DOHH2 (cell line): Measurements from ENCODE around the gene ATP6V0E1.
A peak's percentile ranks its signal among the peaks of the same experiment; 100 is the strongest.

ENCODE experiments used
- H3F3A ChIP-seq: fragments of 200-600 bp; sonication (generic), shearing (Covaris generic); 2 replicates; pipeline ENCODE4 v1.6.0; 2016; ENCODE audit warnings: antibody characterized with exemption, mild to moderate bottlenecking; ENCODE audit not compliant: control insufficient read depth, insufficient read depth
- H3K27ac ChIP-seq: fragments of 200-600 bp; sonication (generic); 2 replicates; pipeline ENCODE4 v1.5.1; 2014; ENCODE audit warnings: low read depth, mild to moderate bottlenecking, low read length, moderate library complexity
- H3K27me3 ChIP-seq: fragments of 200-600 bp; sonication (generic); 2 replicates; pipeline ENCODE4 v1.6.1; 2014; ENCODE audit warnings: mild to moderate bottlenecking, low read length, mixed read lengths; ENCODE audit not compliant: control insufficient read depth
- H3K36me3 ChIP-seq: fragments of 200-600 bp; sonication (generic); 2 replicates; pipeline ENCODE4 v1.6.1; 2014; ENCODE audit warnings: mild to moderate bottlenecking, low read length, moderate library complexity, mixed read lengths; ENCODE audit not compliant: control insufficient read depth
- H3K4me1 ChIP-seq: fragments of 200-600 bp; sonication (generic); 2 replicates; pipeline ENCODE4 v1.6.1; 2014; ENCODE audit warnings: mild to moderate bottlenecking, low read length, mixed read lengths; ENCODE audit not compliant: control insufficient read depth
- H3K4me2 ChIP-seq: fragments of 200-600 bp; sonication (generic); 2 replicates; pipeline ENCODE4 v1.6.0; 2014; ENCODE audit warnings: mild to moderate bottlenecking, low read length, moderate library complexity
- H3K4me3 ChIP-seq: fragments of 200-600 bp; sonication (generic); 2 replicates; pipeline ENCODE4 v1.5.1; 2014; ENCODE audit warnings: mild to moderate bottlenecking, low read length, mixed read lengths
- H3K79me2 ChIP-seq: fragments of 200-600 bp; sonication (generic); 2 replicates; pipeline ENCODE4 v1.6.1; 2014; ENCODE audit warnings: mild to moderate bottlenecking, low read length, mixed read lengths; ENCODE audit not compliant: control insufficient read depth
- H3K9me2 ChIP-seq: fragments of 200-600 bp; sonication (generic); replicated peaks from 2 replicates; pipeline ENCODE4 v1.6.1; 2014; ENCODE audit warnings: mild to moderate bottlenecking, low read length, mixed read lengths; ENCODE audit not compliant: control insufficient read depth
- H3K9me3 ChIP-seq: fragments of 200-600 bp; sonication (generic); 2 replicates; pipeline ENCODE4 v1.6.1; 2014; ENCODE audit warnings: antibody characterized with exemption, low read length, mixed read lengths; ENCODE audit not compliant: control insufficient read depth, insufficient read depth
- H4K20me1 ChIP-seq: fragments of 200-600 bp; sonication (generic); 2 replicates; pipeline ENCODE4 v1.6.0; 2014; ENCODE audit warnings: low read depth, mild to moderate bottlenecking, antibody characterized with exemption, low read length, moderate library complexity; ENCODE audit not compliant: control insufficient read depth, insufficient read depth
- CTCF ChIP-seq: fragments of 200-600 bp; sonication (generic); IDR thresholded peaks from one replicate; pipeline ENCODE4 v1.5.1; 2014; ENCODE audit warnings: antibody characterized with exemption, mild to moderate bottlenecking, low read depth, low read length; ENCODE audit not compliant: poor library complexity, severe bottlenecking
- EZH2phosphoT487 ChIP-seq: fragments of 200-600 bp; sonication (generic); IDR thresholded peaks from 2 replicates; pipeline ENCODE4 v1.6.1; 2017; ENCODE audit warnings: borderline replicate concordance, mild to moderate bottlenecking, antibody characterized with exemption, low read length, moderate library complexity, mixed read lengths

The ATP6V0E1 gene

DNA sequence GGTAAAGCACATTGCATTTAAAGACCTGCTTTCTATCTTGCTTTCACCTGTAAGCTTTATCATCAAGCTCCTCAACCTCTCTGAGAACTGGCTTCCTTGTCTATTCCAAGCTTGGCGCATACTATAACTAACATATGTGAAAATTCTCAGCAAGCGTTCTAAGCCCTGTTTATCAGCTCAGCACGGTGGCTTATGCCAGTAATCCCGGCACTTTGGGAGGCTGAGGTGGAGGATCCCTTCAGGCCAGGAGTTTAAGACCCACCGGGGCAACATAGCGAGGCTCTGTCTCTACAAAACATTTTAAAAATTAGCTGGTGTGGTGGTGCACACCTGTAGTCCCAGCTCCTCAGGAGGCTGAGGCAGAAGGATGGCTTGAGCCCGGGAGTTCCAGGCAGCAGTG is 1.6 kb upstream of the ATP6V0E1 start:
- no peak overlapping the region for H3K4me2 ChIP-seq
- no peaks in the 10 kb centered on the region for H3K27me3 ChIP-seq
- H3K9me3 ChIP-seq: no peaks in the 10 kb centered on the region
- peaks cover 7% of the 10 kb centered on the region; the same call in 1 of the 2 replicates for H4K20me1 ChIP-seq
- H3K4me1 ChIP-seq: peaks cover 16% of the 10 kb centered on the region
- no peak for TF ChIP-seq CTCF
- TF ChIP-seq EZH2phosphoT487: no peak
- no peak overlapping the region for H3K27ac ChIP-seq
- no peaks in the 10 kb centered on the region for H3K9me2 ChIP-seq
- peaks cover 22% of the 10 kb centered on the region for H3K36me3 ChIP-seq
- no peak overlapping the region for H3K4me3 ChIP-seq
- H3F3A ChIP-seq: no peaks in the 10 kb centered on the region
- H3K79me2 ChIP-seq: peaks cover 34% of the 10 kb centered on the region

DNA sequence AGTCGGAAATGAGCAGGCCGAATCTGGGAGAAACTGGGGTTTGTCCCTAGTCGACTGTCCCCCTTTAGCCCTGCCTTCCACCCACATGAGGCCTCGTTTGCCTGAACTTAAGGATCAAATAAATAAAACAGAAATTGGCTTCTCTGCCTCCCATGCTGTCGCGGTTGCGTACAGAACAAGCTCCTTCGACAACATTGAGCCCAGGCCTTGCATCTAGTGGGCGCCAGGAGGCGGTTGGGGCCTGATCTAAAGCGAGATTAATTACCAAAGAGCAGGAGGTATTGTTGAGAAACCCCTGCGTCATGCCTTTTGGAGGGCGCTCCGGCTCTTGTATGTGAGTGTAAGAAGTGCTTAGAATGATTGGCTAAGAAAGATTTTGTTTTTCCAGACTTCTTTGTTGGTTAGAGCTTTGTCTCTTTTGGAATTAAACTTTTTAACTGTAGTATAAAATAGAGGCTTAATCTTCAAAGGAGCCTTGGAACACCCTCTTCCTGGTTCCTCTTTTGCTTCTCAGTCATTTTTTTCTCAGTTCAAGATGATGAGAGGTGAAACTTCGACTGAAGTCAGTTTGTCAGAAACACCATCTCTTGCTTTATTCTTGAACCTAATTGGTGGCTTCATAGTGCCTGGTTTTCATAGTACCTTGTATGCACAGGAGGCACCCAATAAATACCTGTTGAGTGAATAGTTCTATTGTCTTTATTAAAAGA is 828 bp downstream of the ATP6V0E1 start:
- no peaks in the 10 kb centered on the region for H3K27me3 ChIP-seq
- no peaks in the 10 kb centered on the region for H3K9me3 ChIP-seq
- peak overlapping the region; percentile 68 for H3K4me2 ChIP-seq
- peaks cover 7% of the 10 kb centered on the region; the same call in 1 of the 2 replicates for H4K20me1 ChIP-seq
- H3K9me2 ChIP-seq: no peaks in the 10 kb centered on the region
- peak overlapping the region; percentile 65 for H3K27ac ChIP-seq
- H3K4me1 ChIP-seq: peaks cover 18% of the 10 kb centered on the region
- H3K36me3 ChIP-seq: peaks cover 42% of the 10 kb centered on the region
- TF ChIP-seq EZH2phosphoT487 (no peak), CTCF (peak; percentile 79)
- peaks cover 58% of the 10 kb centered on the region for H3K79me2 ChIP-seq
- H3F3A ChIP-seq: no peaks in the 10 kb centered on the region
- H3K4me3 ChIP-seq: peak overlapping the region; percentile 92

- Histone ChIP-seq H3K36me3 (peaks cover 42% of the 10 kb centered on the region), H3K4me3 (peak overlapping the region; percentile 92), H3K4me1 (peaks cover 18% of the 10 kb centered on the region), H3K9me2 (no peaks in the 10 kb centered on the region), H3K27me3 (no peaks in the 10 kb centered on the region), H3K9me3 (no peaks in the 10 kb centered on the region), H3K79me2 (peaks cover 70% of the 10 kb centered on the region), H3K4me2 (peak overlapping the region; percentile 68), H3K27ac (no peak overlapping the region), H3F3A (no peaks in the 10 kb centered on the region), H4K20me1 (peaks cover 7% of the 10 kb centered on the region; the same call in 1 of the 2 replicates)
- TF ChIP-seq EZH2phosphoT487: no peak
- no peak for TF ChIP-seq CTCF
Observed at GRCh38 chr5:172985596-172985995, 2.0 kb downstream of the ATP6V0E1 start.
